ENCODE data around the gene GPR176. TPM values are rescaled to one million over a fixed set of nuclear protein-coding genes. Genes with fewer than 3 reads are reported as not detected.

Gene GPR176
- polyA plus RNA-seq, 3 donors, result 0.08 to 0.18 TPM; not detected in 1

DNA sequence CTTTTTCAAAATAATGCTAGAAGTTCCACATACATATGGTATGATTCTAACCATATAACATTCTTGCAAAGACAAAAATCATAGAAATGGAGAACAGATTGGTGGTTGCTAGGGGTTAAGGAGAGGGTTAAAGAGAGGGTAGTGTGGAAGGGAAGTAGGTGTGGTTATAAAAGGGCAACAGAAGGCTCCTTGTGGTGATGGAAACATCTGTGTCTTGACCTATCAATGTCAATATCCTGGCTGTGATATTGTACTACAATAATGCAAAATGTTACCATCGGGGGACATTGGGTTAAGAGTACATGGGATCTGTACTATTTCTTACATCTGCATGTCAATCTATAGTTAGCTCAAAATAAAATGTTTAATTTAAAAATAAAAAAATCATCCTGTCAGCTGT is 69.6 kb downstream of the GPR176 start:
- Histone ChIP-seq H2AFZ (ENCODE audit: insufficient read depth, low read depth, low read length, poor library complexity, severe bottlenecking) (no peak overlapping the region), H4K20me1 (ENCODE audit: insufficient read depth, low read length) (no peaks in the 10 kb centered on the region), H3K36me3 (replicated peaks in 1 of 2; ENCODE audit: control insufficient read depth in 1 of 2, insufficient read depth in 2 of 2, low read length in 2 of 2) (no peaks in the 10 kb centered on the region), H3K4me1 (ENCODE audit: control insufficient read depth in 1 of 2, insufficient read depth in 2 of 2, low read length in 2 of 2) (no peaks in the 10 kb centered on the region), H3K4me2 (replicated peaks; ENCODE audit: extremely low read depth, low read length, poor library complexity, severe bottlenecking) (no peak overlapping the region), H3K27me3 (ENCODE audit: control insufficient read depth in 2 of 2, insufficient read depth in 2 of 2, low read length in 2 of 2) (no peaks in the 10 kb centered on the region), H3K79me2 (ENCODE audit: insufficient read depth, low read length) (no peaks in the 10 kb centered on the region), H3K4me3 (replicated peaks in 1 of 3; ENCODE audit: low read depth in 2 of 3, low read length in 3 of 3) (no peak overlapping the region), H3K27ac (ENCODE audit: low read depth in 1 of 2, low read length in 2 of 2) (no peak overlapping the region), H3K9me3 (replicated peaks in 1 of 2; ENCODE audit: control insufficient read depth in 1 of 2, insufficient read depth in 1 of 2, low read length in 2 of 2) (no peaks in the 10 kb centered on the region), H3K9ac (ENCODE audit: insufficient read depth, low read length, poor library complexity, severe bottlenecking) (no peak overlapping the region)
- Mint-ChIP-seq H3K4me1 (peaks cover 2% of the 10 kb centered on the region), H3K27ac (no peak overlapping the region), H3K36me3 (no peaks in the 10 kb centered on the region), H3K27me3 (ENCODE audit: low read depth in 3 of 3) (peaks cover 0 to 7% (median 4%) of the 10 kb centered on the region in 3 donors), H3K4me3 (no peak overlapping the region), H3K9me3 (peaks cover 0 to 3% (median 0%) of the 10 kb centered on the region in 7 donors)
- TF ChIP-seq, protein P1, sequence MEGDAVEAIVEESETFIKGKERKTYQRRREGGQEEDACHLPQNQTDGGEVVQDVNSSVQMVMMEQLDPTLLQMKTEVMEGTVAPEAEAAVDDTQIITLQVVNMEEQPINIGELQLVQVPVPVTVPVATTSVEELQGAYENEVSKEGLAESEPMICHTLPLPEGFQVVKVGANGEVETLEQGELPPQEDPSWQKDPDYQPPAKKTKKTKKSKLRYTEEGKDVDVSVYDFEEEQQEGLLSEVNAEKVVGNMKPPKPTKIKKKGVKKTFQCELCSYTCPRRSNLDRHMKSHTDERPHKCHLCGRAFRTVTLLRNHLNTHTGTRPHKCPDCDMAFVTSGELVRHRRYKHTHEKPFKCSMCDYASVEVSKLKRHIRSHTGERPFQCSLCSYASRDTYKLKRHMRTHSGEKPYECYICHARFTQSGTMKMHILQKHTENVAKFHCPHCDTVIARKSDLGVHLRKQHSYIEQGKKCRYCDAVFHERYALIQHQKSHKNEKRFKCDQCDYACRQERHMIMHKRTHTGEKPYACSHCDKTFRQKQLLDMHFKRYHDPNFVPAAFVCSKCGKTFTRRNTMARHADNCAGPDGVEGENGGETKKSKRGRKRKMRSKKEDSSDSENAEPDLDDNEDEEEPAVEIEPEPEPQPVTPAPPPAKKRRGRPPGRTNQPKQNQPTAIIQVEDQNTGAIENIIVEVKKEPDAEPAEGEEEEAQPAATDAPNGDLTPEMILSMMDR (IDR thresholded peaks at IDR 0.05), result no peak
- no CpG with 5 or more reads among the region's 1 CpG for WGBS (ENCODE audit: insufficient coverage)
- intact Hi-C loops (cut with micrococcal nuclease), result no loop called here
- no peak for DNase-seq

DNA sequence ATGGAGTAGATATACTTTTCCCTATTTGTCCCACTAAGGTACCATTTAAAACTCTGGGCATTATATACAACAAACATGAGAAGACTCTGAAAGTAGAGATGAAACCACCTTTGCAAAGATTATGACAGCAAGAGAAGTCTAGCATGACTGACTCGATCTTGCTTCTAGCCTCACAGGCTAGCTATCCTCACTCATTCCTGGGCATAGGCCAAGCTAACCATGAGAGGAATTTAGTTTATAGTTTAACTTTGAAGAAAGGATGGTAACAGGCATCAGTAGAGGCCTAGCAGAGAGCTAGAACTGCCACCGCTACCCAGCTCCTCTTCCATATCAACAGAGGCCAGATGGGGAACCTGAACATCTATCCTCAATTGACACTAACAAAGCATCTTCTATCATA is 74.0 kb downstream of the GPR176 start:
- Histone ChIP-seq H3K79me2 (ENCODE audit: insufficient read depth, low read length) (no peaks in the 10 kb centered on the region), H3K9me3 (replicated peaks in 1 of 2; ENCODE audit: control insufficient read depth in 1 of 2, insufficient read depth in 1 of 2, low read length in 2 of 2) (no peaks in the 10 kb centered on the region), H2AFZ (ENCODE audit: insufficient read depth, low read depth, low read length, poor library complexity, severe bottlenecking) (no peak overlapping the region), H3K27ac (ENCODE audit: low read depth in 1 of 2, low read length in 2 of 2) (no peak overlapping the region), H3K27me3 (ENCODE audit: control insufficient read depth in 2 of 2, insufficient read depth in 2 of 2, low read length in 2 of 2) (no peaks in the 10 kb centered on the region), H3K4me2 (replicated peaks; ENCODE audit: extremely low read depth, low read length, poor library complexity, severe bottlenecking) (no peak overlapping the region), H3K36me3 (replicated peaks in 1 of 2; ENCODE audit: control insufficient read depth in 1 of 2, insufficient read depth in 2 of 2, low read length in 2 of 2) (no peaks in the 10 kb centered on the region), H4K20me1 (ENCODE audit: insufficient read depth, low read length) (no peaks in the 10 kb centered on the region), H3K4me3 (replicated peaks in 1 of 3; ENCODE audit: low read depth in 2 of 3, low read length in 3 of 3) (no peak overlapping the region), H3K9ac (ENCODE audit: insufficient read depth, low read length, poor library complexity, severe bottlenecking) (no peak overlapping the region), H3K4me1 (ENCODE audit: control insufficient read depth in 1 of 2, insufficient read depth in 2 of 2, low read length in 2 of 2) (no peaks in the 10 kb centered on the region)
- Mint-ChIP-seq H3K4me3 (no peak overlapping the region), H3K36me3 (no peaks in the 10 kb centered on the region), H3K27ac (no peak overlapping the region), H3K4me1 (peaks cover 2% of the 10 kb centered on the region), H3K27me3 (ENCODE audit: low read depth in 3 of 3) (peaks cover 0 to 5% (median 0%) of the 10 kb centered on the region in 3 donors), H3K9me3 (peaks cover 0 to 3% (median 0%) of the 10 kb centered on the region in 7 donors)
- TF ChIP-seq, protein P1 (IDR thresholded peaks at IDR 0.05), result no peak
- intact Hi-C loops (cut with micrococcal nuclease), result no loop called here
- WGBS (ENCODE audit: insufficient coverage), result no CpG with 5 or more reads among the region's 2 CpGs
- DNase-seq, result no peak
